GM19035 (cell line): Measurements from ENCODE around the gene ARHGEF26.
"Not testable (repeated sequence)": the region's sequence is repeated elsewhere in the genome, so short reads cannot be mapped to it uniquely, and the experiment has no call there.

ENCODE experiments used
- ATAC-seq: cut with Tn5 transposase; IDR thresholded peaks from one replicate; pipeline ENCODE4 v1.9.1; 2021; ENCODE audit not compliant: unreplicated experiment

ARHGEF26 gene

GRCh38 chr3:154120961-154121700 lies at the start of gene ARHGEF26:
Gene ARHGEF26, plus strand, starts transcription at chr3:154121390. Its CDS starts 603 bp downstream, at chr3:154121993.
- peak; percentile 69 for ATAC-seq

- no peak for ATAC-seq
Measured at GRCh38 chr3:154074966-154075365, 46.2 kb upstream of the ARHGEF26 start.

GRCh38 chr3:154078672-154079071 lies 42.5 kb upstream of the ARHGEF26 start:
- ATAC-seq = no peak

DNA sequence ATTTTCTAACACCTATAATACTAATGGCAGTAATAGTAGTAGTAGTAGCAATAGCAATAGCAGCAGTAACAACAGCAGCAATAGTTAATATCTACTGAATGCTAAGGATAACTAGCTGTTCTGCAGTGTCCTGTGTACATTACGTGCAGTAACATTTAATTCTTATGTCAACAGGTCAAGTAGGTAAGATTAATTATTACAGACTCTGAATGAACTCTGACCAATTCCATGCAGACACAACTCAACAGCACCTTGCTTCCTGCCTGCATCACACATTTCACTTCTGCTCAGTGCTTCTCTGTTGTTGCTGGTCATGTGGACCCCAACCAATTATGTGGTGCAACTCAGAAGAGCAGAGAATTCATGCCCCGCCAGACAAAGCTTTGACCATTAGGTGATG lies 39.9 kb upstream of the ARHGEF26 start:
- no peak for ATAC-seq

DNA sequence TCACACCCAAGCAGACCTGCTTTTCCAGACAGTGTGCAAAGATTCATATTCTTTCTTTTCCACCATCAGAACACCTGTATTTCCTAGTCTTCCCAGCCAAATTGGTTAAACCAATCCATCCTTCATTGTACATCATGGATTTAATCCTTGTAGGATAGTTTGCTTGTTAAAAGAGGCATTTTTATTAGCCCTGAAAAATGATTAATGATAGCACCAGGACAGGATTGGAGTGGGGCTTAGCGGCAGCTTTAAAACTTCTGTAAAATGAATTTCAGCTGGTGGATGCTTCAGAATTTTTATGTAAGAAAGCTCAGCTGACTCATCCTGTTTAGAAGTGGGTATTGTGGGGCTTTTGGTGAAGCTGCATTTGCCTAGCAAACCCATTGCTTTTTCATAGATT lies 36.1 kb upstream of the ARHGEF26 start:
- no peak for ATAC-seq

GRCh38 chr3:154085799-154086198 lies 35.4 kb upstream of the ARHGEF26 start:
- ATAC-seq = no peak

GRCh38 chr3:154086286-154086685 lies 34.9 kb upstream of the ARHGEF26 start:
- ATAC-seq = no peak

DNA sequence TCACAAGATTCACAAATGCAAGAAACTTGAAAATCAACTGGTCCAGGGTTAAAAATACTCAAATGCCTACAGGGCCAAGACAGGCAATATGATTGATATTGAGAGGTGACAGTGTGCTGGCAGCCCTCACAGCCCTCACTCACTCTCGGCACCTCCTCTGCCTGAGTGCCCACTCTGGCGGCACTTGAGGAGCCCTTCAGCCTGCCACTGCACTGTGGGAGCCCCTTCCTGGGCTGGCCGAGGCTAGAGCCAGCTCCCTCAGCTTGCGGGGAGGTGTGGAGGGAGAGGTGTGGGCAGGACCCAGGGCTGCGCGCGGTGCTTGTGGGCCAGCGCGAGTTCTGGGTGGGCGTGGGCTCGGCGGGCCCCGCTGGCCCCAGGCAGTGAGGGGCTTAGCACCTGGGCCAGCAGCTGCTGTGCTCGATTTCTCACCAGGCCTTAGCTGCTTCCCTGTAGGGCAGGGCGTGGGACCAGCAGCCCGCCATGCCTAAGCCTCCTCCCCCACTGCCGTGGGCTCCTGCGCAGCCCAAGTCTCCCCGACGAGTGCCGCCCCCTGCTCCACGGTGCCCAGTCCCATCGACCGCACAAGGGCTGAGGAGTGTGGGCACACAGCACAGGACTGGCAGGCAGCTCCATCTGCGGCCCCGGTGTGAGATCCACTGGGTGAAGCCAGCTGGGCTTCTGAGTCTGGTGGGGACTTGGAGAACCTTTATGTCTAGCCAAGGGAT lies 33.3 kb upstream of the ARHGEF26 start:
- not testable (repeated sequence) for ATAC-seq

- no peak for ATAC-seq
Measured at GRCh38 chr3:154089421-154090420, 31.5 kb upstream of the ARHGEF26 start.

- no peak for ATAC-seq
Measured at GRCh38 chr3:154094051-154094450, 27.1 kb upstream of the ARHGEF26 start.

DNA sequence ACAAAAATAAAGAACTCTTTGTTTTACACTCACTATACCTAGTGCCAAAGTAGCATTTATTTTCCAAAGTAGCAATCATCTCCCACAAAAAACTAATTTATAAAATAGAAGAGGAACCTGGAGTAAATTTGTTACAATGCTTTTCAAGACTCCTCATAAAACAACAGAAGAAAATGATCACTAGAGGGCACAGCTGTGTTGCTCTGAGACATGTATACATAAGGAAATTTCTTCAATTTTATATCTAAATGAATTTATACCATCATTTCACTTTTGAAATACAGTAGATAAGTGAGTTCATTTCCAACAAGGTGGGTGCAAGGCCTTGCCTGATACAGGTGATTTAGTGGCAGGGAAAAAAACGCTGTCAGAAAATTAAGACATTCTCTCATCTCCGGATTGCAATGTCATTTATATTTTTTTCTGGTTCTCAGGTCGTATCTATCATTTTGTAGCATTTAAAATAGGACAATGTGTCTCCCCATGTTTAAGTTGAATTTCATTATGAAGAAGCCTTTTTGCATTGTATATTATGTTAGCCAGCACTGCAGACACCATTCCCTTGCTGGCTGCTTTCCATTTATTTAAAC lies 25.3 kb upstream of the ARHGEF26 start:
- ATAC-seq = no peak

GRCh38 chr3:154098376-154098775 lies 22.8 kb upstream of the ARHGEF26 start:
- ATAC-seq = no peak

GRCh38 chr3:154100556-154100955 lies 20.6 kb upstream of the ARHGEF26 start:
- ATAC-seq = no peak

- no peak for ATAC-seq
Measured at GRCh38 chr3:154101250-154101649, 19.9 kb upstream of the ARHGEF26 start.

- ATAC-seq = no peak
Measured at GRCh38 chr3:154102225-154102624, 19.0 kb upstream of the ARHGEF26 start.

DNA sequence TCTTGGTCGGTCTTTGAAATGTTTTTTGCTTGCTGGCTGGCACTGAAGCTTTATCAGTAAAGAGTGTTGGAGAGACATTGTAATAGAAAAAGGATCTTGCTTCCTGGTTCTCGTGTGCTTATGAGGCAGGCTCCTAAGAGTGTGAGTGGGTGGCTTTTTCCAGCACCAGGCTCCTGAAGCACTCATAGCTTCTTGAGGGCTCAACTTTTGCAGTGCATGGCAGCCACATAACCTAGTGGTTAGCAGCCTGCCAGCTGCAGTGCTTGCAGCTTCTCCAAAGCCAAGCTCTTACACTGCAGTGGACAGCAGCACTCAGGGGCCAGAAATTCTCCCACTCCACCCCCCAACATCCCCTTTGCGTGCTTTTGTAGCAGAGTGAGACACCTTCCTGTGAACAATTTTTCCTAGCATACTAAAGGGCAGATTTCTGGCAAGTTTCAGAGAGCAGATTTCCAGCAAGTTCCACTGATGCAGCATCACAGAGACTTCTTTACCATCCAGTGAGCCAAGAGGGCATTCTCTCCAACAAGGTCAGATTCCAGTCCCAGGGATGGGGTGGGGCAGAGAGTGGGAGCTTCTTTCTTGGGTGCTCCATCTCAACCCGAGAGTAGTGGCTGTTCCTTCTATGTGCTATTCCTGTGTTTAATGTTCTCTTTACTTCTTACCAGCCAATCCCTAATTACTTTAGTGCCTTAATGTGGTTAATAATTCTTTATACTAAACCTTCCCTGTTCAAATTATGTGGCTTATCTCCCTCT lies 15.8 kb upstream of the ARHGEF26 start:
- ATAC-seq = no peak

DNA sequence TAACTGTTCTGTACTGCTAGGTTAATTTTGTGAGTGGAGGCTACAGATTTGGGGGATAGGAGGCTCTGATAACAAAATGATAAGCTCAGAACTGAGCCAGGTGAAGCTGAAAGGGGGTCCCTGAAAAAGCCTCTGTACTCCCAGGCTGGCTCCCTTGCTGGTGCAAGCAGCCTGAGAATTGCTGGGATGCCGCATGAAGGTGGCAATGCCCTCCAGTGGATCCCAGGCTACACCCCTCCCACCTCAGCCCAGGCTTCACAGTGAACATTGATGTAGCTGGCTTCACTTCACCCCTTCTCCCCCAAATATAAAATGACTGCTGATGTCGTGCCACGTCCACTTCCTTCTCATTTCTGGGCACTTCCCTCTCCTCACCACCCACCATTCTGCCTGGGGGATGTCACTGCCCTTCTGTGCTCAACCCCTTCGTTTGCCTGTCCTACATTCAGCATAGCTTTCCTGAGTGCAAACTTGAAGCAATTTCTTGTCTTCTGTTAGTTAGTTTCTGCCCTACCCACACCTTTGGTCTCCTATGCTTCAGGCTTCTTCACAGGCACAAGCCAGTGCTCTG lies 9.7 kb upstream of the ARHGEF26 start:
- no peak for ATAC-seq

DNA sequence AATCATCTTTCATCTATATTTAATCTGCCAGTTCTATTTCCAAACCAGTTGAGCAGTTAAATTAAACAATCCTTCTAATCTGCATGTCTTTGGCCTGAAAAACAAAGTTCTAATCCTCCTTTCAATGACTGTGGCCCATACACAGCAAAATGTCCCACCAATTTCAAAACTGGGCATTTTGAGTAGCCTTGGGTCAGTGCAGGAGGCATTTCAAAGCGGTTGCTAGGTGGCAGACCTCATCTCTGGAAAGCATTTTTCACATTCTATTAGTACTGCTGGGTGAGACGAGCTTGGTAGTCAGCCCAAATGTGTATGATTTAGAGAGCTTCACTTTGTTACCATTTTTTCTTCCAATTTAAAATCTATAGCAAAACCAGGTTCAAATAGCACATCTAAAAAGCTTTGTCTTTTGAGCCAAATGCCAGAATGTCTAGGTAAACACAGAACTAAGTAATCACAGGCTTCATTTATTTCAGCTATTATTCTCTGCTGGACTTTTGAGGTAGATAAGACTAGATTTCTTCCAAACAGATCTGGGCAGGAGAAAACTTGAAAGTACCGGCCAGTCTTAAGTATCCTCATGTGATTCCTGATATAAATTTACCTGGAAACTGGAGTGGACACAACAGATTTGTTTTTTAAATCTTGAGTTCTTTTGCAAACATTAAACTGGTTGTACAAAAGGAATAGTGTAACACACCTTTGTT lies 8.9 kb upstream of the ARHGEF26 start:
- no peak for ATAC-seq

DNA sequence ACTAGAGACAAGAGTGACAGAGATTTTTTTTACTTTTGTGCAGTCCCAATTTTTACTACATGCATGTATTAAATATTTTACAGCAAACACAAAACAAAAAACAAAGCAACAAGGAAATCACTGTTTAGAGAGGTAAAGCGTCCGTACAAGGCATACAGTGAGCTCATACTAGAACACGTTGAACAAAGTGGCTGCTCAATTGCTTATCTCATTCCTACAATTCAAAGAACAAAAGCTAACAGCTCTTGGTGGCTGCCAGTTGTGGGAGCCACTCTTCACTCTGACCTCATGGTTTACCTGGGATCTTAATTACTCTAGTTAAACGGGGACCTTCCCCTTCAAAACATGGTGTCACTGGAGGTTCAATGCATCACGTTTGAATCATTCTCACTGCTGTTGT lies 7.6 kb upstream of the ARHGEF26 start:
- ATAC-seq = no peak
